NB4 (cell line): ENCODE measurements around the gene SCN3A.

Source experiments
- DNase-seq: peaks from one replicate; pipeline ENCODE4 v3.0.0; 2010; ENCODE audit warnings: low read depth
- H3K4me3 ChIP-seq: one replicate; pipeline ENCODE4 v1.5.1; 2011; ENCODE audit warnings: mild to moderate bottlenecking, low read depth, low read length, moderate library complexity
- MYC ChIP-seq: IDR thresholded peaks from 2 replicates; pipeline ENCODE4 v1.6.1; 2011; ENCODE audit warnings: low read depth, low read length
- POLR2A ChIP-seq: IDR thresholded peaks from 2 replicates; pipeline ENCODE4 v1.6.1; 2011; ENCODE audit warnings: mild to moderate bottlenecking; ENCODE audit not compliant: insufficient read length; ENCODE audit errors: extremely low read depth
- TF ChIP-seq, protein P1 (sequence below): IDR thresholded peaks from one replicate; pipeline ENCODE4 v1.5.1; 2012; ENCODE audit warnings: low read depth, low read length
- TF ChIP-seq, protein P2 (sequence below): IDR thresholded peaks from 2 replicates; pipeline ENCODE4 v1.6.1; 2011; ENCODE audit warnings: low read depth, low read length

The SCN3A gene

DNA sequence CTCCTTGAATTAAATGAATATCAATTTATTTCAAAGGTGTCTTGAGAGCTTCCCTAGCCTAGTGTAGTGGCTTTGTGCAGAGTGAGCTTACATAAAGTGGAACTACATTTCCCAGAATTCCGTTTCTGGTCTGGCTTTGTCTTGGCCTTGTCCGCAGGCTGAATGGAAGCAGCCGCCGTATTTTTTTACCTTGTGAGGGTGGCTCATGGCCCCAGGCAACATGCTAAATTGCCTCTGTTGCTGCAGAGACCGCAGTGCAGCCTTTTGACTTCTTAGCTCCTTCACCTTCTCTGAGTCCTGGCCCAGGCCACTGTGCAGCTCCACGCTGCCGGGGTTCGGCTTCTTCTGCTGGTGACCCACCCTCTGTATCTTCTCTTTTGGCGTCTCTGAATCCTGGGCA is 133.8 kb downstream of the SCN3A start:
- no peak overlapping the region for H3K4me3 ChIP-seq
- no peak for TF ChIP-seq POLR2A
- TF ChIP-seq, protein P1, sequence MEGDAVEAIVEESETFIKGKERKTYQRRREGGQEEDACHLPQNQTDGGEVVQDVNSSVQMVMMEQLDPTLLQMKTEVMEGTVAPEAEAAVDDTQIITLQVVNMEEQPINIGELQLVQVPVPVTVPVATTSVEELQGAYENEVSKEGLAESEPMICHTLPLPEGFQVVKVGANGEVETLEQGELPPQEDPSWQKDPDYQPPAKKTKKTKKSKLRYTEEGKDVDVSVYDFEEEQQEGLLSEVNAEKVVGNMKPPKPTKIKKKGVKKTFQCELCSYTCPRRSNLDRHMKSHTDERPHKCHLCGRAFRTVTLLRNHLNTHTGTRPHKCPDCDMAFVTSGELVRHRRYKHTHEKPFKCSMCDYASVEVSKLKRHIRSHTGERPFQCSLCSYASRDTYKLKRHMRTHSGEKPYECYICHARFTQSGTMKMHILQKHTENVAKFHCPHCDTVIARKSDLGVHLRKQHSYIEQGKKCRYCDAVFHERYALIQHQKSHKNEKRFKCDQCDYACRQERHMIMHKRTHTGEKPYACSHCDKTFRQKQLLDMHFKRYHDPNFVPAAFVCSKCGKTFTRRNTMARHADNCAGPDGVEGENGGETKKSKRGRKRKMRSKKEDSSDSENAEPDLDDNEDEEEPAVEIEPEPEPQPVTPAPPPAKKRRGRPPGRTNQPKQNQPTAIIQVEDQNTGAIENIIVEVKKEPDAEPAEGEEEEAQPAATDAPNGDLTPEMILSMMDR, result no peak
- TF ChIP-seq MYC, result no peak
- TF ChIP-seq, protein P2, sequence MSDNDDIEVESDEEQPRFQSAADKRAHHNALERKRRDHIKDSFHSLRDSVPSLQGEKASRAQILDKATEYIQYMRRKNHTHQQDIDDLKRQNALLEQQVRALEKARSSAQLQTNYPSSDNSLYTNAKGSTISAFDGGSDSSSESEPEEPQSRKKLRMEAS, result no peak

DNA sequence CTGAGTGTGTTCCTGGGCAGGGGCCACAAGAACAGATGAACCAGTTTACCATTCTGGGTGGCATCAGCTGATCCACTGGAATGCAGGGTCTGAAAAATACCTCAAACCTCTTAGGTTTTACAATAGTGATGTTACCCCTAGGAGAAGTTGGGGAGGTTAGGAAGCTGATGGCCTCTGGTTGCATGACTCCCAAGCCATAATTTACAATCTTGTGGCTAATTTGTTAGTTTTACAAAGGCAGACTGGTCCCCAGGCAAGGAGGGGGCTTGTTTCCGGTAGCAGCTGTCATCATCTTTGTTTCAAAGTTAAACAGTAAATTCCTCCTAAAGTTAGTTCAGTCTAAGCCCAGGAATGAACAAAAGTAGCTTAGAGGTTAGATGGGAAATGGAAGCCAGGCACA is 134.7 kb downstream of the SCN3A start:
- H3K4me3 ChIP-seq, result no peak overlapping the region
- TF ChIP-seq, protein P1, result no peak
- TF ChIP-seq, protein P2, result no peak
- no peak for TF ChIP-seq POLR2A
- no peak for DNase-seq

More for the DNA sequence above, 133.8 kb downstream of the SCN3A start:
- no peak for DNase-seq

DNA sequence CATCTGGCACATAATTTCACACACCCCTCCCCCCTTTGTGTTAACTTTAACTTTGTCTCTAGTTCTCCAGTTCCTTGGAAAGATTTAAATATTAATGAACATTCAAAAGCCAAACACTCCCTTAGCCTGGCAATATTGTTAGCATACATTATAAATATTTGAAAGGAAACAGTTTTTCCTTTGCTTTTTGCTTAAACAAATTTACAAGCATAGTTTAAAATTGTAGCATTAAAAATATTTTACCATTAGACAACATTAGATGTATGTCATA is 135.4 kb downstream of the SCN3A start:
- no peak overlapping the region for H3K4me3 ChIP-seq
- no peak for DNase-seq
- TF ChIP-seq POLR2A, result no peak
- TF ChIP-seq MYC, result no peak
- TF ChIP-seq, protein P2, result no peak
- TF ChIP-seq, protein P1, result no peak

DNA sequence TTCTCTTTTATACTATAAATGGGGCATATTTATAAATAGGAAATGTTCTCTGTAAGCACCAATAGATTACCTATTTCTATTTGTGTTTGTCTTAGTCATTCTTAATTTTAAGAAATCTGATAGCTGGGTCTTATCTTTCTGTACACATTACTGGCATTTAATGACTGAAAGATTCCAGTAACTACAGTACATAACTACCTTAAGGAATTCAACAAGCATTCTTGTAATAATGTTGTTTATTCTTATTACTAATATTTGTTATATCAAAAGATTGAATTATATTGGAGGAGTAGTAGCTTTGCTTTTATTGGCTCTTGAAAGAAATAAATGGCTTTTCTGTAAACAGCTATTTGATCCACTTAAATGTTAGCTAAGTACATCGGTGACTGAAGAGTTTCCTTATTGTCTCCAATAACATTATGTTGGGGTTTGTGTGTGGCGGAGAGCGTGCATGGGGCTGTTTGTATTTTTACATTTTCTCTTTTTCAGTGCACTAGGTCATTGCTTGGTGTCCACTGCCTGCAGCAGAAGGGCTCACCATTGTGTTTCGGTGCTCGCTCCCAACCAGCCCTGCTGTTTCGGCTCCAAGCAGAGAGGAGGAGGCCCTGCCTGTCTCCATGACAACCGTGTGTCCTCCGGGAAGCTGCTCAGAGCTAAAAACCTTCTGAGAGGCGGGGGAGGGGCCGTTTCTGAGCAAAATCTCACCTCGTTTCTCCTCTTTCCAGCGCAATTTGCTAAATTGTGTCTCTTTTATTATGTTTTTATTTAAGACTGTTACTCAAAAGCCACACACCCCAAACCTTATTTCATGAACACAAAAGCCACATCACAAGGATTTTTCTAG is 136.0 kb downstream of the SCN3A start:
- TF ChIP-seq, protein P1, result no peak
- TF ChIP-seq POLR2A (no peak), MYC (no peak)
- TF ChIP-seq, protein P2, result no peak
- no peak for DNase-seq
- no peak overlapping the region for H3K4me3 ChIP-seq

DNA sequence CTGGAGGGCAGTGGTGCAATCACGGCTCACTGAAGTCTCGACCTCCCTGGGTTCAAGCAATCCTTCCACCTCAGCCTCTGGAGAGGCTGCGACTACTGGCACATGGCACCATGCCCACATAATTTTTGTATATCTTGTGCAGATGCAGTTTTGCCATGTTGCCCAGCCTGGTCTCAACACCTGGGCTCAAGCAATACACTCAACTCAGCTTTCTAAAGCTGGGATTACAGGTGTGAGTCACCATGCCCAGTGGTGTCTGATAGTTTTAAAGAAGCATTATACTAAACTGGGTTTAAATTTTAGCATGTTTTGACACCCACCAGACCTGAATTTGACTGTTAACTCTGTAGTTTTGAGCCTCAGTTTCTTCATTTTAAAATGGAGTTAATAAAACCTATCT is 139.1 kb downstream of the SCN3A start:
- TF ChIP-seq, protein P2, result no peak
- no peak for TF ChIP-seq MYC
- TF ChIP-seq, protein P1, result no peak
- TF ChIP-seq POLR2A, result no peak
- H3K4me3 ChIP-seq, result no peak overlapping the region
- DNase-seq, result no peak

DNA sequence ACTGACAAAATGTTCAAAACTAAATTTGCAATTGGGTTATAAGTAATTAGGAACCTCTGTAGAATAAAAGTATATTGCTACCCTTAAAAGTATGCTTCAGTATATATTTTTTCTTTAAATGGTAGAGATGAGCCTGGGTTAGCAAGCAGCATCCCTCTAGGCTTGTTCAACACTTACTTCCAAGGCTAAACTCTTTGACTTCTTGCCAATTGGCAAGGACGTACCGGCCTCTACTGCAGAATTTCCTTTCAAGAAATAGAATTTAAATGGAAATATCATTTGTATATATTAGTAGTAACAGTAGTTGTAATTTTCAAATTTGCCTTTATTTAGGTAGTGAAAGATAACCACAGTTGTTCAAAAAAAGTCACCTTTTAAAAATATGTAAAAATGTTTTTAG is 143.4 kb downstream of the SCN3A start:
- H3K4me3 ChIP-seq, result no peak overlapping the region
- no peak for DNase-seq
- TF ChIP-seq, protein P2, result no peak
- TF ChIP-seq, protein P1, result no peak
- TF ChIP-seq POLR2A, result no peak
- no peak for TF ChIP-seq MYC
